NOMO-1 treated with dmso at 0.1 percent for 144 hours (cell line): ENCODE results near the gene TRIM47.
"Not testable (repeated sequence)": the region's sequence is repeated elsewhere in the genome, so short reads cannot be mapped to it uniquely, and the experiment has no call there.

Experiments
- DNase-seq: peaks from one replicate; lab custom pipeline; 2025; ENCODE audit not compliant: unreplicated experiment; lab: John Stamatoyannopoulos, UW

TRIM47 gene

GRCh38 chr17:75870228-75870627 is 8.2 kb downstream of the TRIM47 start:
- not testable (repeated sequence) for DNase-seq

GRCh38 chr17:75869282-75870141 is 8.9 kb downstream of the TRIM47 start:
- no peak for DNase-seq

GRCh38 chr17:75868730-75869281 is 9.6 kb downstream of the TRIM47 start:
- not testable (repeated sequence) for DNase-seq

- DNase-seq: not testable (repeated sequence)
Measured at GRCh38 chr17:75865404-75866188, 12.8 kb downstream of the TRIM47 start.

- DNase-seq: not testable (repeated sequence)
Measured at GRCh38 chr17:75864887-75865286, 13.5 kb downstream of the TRIM47 start.

- DNase-seq: peak; percentile 35
Measured at GRCh38 chr17:75864448-75864871, 13.9 kb downstream of the TRIM47 start.

GRCh38 chr17:75861927-75862317 is 16.5 kb downstream of the TRIM47 start:
- DNase-seq: no peak

- DNase-seq: not testable (repeated sequence)
Measured at GRCh38 chr17:75859358-75859757, 19.0 kb downstream of the TRIM47 start.

- DNase-seq: no peak
Measured at GRCh38 chr17:75856062-75856756, 22.2 kb downstream of the TRIM47 start.

- peak; percentile 99 for DNase-seq
Measured at GRCh38 chr17:75855310-75856061, 22.9 kb downstream of the TRIM47 start, which contains the start of gene WBP2. Gene WBP2 (minus strand): TSS chr17:75855335. CDS start chr17:75855297, 38 bp downstream.

GRCh38 chr17:75854881-75855309 is 23.5 kb downstream of the TRIM47 start:
- no peak for DNase-seq

GRCh38 chr17:75854101-75854748 is 24.2 kb downstream of the TRIM47 start:
- DNase-seq: no peak

- no peak for DNase-seq
Measured at GRCh38 chr17:75853433-75853832, 24.9 kb downstream of the TRIM47 start.

GRCh38 chr17:75851693-75851991 is 26.7 kb downstream of the TRIM47 start:
- DNase-seq: not testable (repeated sequence)

- no peak for DNase-seq
Measured at GRCh38 chr17:75850928-75851692, 27.3 kb downstream of the TRIM47 start.

GRCh38 chr17:75849724-75850123 is 28.7 kb downstream of the TRIM47 start:
- DNase-seq: no peak

- no peak for DNase-seq
Measured at GRCh38 chr17:75849279-75849646, 29.1 kb downstream of the TRIM47 start.

GRCh38 chr17:75848523-75849278 is 29.7 kb downstream of the TRIM47 start:
- peak; percentile 18 for DNase-seq
